Small intestine (tissue), 16 donors: ENCODE measurements around the gene ANAPC13. TPM values are rescaled to one million over a fixed set of nuclear protein-coding genes. Genes with fewer than 3 reads are reported as not detected.

Experiments
- DNase-seq, 2 donors: peaks; one replicate each; pipeline versions ENCODE4 v3.0.0 to v3.0.0-alpha.2; 2013
- FAIRE-seq: peaks from 2 replicates; lab custom pipeline; 2012; peaks lifted over from hg19 to GRCh38; lab: Jason Lieb, UNC
- H3K27ac ChIP-seq, 3 donors: one replicate each; pipeline ENCODE4 v1.5.1; 2013; ENCODE audit warnings: low read length in 2 of 3, mild to moderate bottlenecking in 2 of 3, control low read depth in 1 of 3, inconsistent platforms in 1 of 3, low read depth in 1 of 3, moderate library complexity in 1 of 3
- H3K27me3 ChIP-seq, 3 donors: one replicate each; pipeline ENCODE4 v1.6.1; 2013; ENCODE audit warnings: low read length in 3 of 3, inconsistent platforms in 1 of 3; ENCODE audit not compliant: control insufficient read depth in 3 of 3, insufficient read depth in 3 of 3
- H3K36me3 ChIP-seq, 3 donors: one replicate each; pipeline ENCODE4 v1.6.1; 2013; ENCODE audit warnings: low read length in 3 of 3, inconsistent platforms in 1 of 3, low read depth in 1 of 3, mild to moderate bottlenecking in 1 of 3, moderate library complexity in 1 of 3; ENCODE audit not compliant: control insufficient read depth in 3 of 3, insufficient read depth in 2 of 3
- H3K4me1 ChIP-seq, 3 donors: one replicate each; pipeline ENCODE4 v1.6.1; 2013; ENCODE audit warnings: low read length in 2 of 3, inconsistent platforms in 1 of 3, low read depth in 1 of 3, mild to moderate bottlenecking in 1 of 3, moderate library complexity in 1 of 3; ENCODE audit not compliant: control insufficient read depth in 3 of 3, insufficient read depth in 2 of 3
- H3K4me3 ChIP-seq, 3 donors: one replicate each; pipeline ENCODE4 v1.5.1; 2013; ENCODE audit warnings: low read length in 3 of 3, control low read depth in 1 of 3, inconsistent platforms in 1 of 3, low read depth in 1 of 3, mild to moderate bottlenecking in 1 of 3, moderate library complexity in 1 of 3
- H3K9me3 ChIP-seq, 2 donors: one replicate each; pipeline ENCODE4 v1.6.1; 2013; ENCODE audit warnings: low read depth in 1 of 2, low read length in 1 of 2; ENCODE audit not compliant: control insufficient read depth in 2 of 2, insufficient read depth in 1 of 2
- WGBS, 3 donors: extraction: QIAGEN DNeasy Blood & Tissue Kit; methylation state at CpG; one replicate each; pipeline ENCODE4 v1.1.7; 2013; 5-methylcytosine and 5-hydroxymethylcytosine counted together
- long read RNA-seq, 10 donors: transcript quantifications; one replicate each; lab custom pipeline, GENCODE V29; 2026
- polyA plus RNA-seq, 4 donors: library from polyadenylated mRNA; stranded (reverse) in 3 of 4; unstranded in 1 of 4; fragments of 200-250 nt in 3 of 4; fragments of 120-200 nt in 1 of 4; gene quantifications; one replicate each; pipeline versions ENCODE4 v1.2.1 to v1.2.3, GENCODE V29; 2013
- donor health status: healthy with polysubstance abuse.
- donor health status: control.
- donor health status: control.
- donor health status: Bipolar disorder and iron deficiency.
- donor health status: healthy.

The ANAPC13 gene
- 10 to 100 TPM; 45.6 to 72.7 (median 65.8) TPM for polyA plus RNA-seq
- long read RNA-seq, donor 1, result 0 reads
- long read RNA-seq, donor 2, transcript ANAPC13-201 (3 exons, 1,209 nt), result major isoform, 11 of 19 reads
- long read RNA-seq, donor 2, partial matches to known transcripts, result 0 of 19 reads
- long read RNA-seq, donor 2, other reads (novel, unspliced or antisense), result 0 of 19 reads
- long read RNA-seq, donor 3, transcript ANAPC13-204 (3 exons, 1,840 nt), result minor isoform, 11 of 32 reads
- long read RNA-seq, donor 3, transcript ANAPC13-201 (3 exons, 1,209 nt), result major isoform, 14 of 32 reads
- long read RNA-seq, donor 3, transcript ANAPC13-203 (2 exons, 686 nt), result minor isoform, 6 of 32 reads
- long read RNA-seq, donor 3, partial matches to known transcripts, result 0 of 32 reads
- long read RNA-seq, donor 3, other reads (novel, unspliced or antisense), result 0 of 32 reads
- long read RNA-seq, donor 4, partial matches to known transcripts, result 0 of 1 reads
- long read RNA-seq, donor 4, other reads (novel, unspliced or antisense), result 0 of 1 reads
- long read RNA-seq, donor 5, transcript ANAPC13-201 (3 exons, 1,209 nt), result major isoform, 11 of 22 reads
- long read RNA-seq, donor 5, partial matches to known transcripts, result 8 of 22 reads
- long read RNA-seq, donor 5, other reads (novel, unspliced or antisense), result 0 of 22 reads
- long read RNA-seq, donor 6, transcript ANAPC13-204 (3 exons, 1,840 nt), result major isoform, 15 of 39 reads
- long read RNA-seq, donor 6, transcript ANAPC13-201 (3 exons, 1,209 nt), result major isoform, 15 of 39 reads
- long read RNA-seq, donor 6, transcript ANAPC13-203 (2 exons, 686 nt), result minor isoform, 8 of 39 reads
- long read RNA-seq, donor 6, partial matches to known transcripts, result 0 of 39 reads
- long read RNA-seq, donor 6, other reads (novel, unspliced or antisense), result 0 of 39 reads
- long read RNA-seq, donor 7, result 0 reads
- long read RNA-seq, donor 8, partial matches to known transcripts, result 0 of 6 reads
- long read RNA-seq, donor 8, other reads (novel, unspliced or antisense), result 0 of 6 reads
- long read RNA-seq, donor 9, transcript ANAPC13-201 (3 exons, 1,209 nt), result major isoform, 5 of 12 reads
- long read RNA-seq, donor 9, partial matches to known transcripts, result 0 of 12 reads
- long read RNA-seq, donor 9, other reads (novel, unspliced or antisense), result 0 of 12 reads
- long read RNA-seq, donor 10, transcript ANAPC13-204 (3 exons, 1,840 nt), result minor isoform, 21 of 60 reads
- long read RNA-seq, donor 10, transcript ANAPC13-201 (3 exons, 1,209 nt), result major isoform, 29 of 60 reads
- long read RNA-seq, donor 10, transcript ANAPC13-203 (2 exons, 686 nt), result minor isoform, 10 of 60 reads
- long read RNA-seq, donor 10, partial matches to known transcripts, result 0 of 60 reads
- long read RNA-seq, donor 10, other reads (novel, unspliced or antisense), result 0 of 60 reads

- DNase-seq, result peak; percentile 98 to 99
- FAIRE-seq, result no peak
- peak within 1 kb of the TSS; percentile 52 to 96 (median 91) for H3K4me3 ChIP-seq
- no peaks in the 10 kb centered on the region for H3K27me3 ChIP-seq
- WGBS, 3 donors, result 0% methylated on average over 78 to 81 of the region's 81 CpGs
- H3K9me3 ChIP-seq, result no peaks in the 10 kb centered on the region
- H3K4me1 ChIP-seq, result peaks cover 2 to 10% (median 7%) of the 10 kb centered on the region in 3 donors
- peak within 1 kb of the TSS; percentile 95 to 96 (median 95) for H3K27ac ChIP-seq
- H3K36me3 ChIP-seq, result peaks cover 4 to 10% (median 7%) of the 10 kb centered on the region in 3 donors
Measured at GRCh38 chr3:134485718-134486576, at the start of gene ANAPC13, which contains the start of gene CEP63. ANAPC13 (minus strand) TSS chr3:134485985; CDS start chr3:134482904, 3,081 bp downstream. CEP63 (plus strand) TSS chr3:134486057; CDS start chr3:134495321, 9,264 bp downstream.

- Histone ChIP-seq H3K9me3 (no peaks in the 10 kb centered on the region), H3K4me3 (no peak overlapping the region), H3K4me1 (no peaks in the 10 kb centered on the region), H3K27me3 (no peaks in the 10 kb centered on the region), H3K27ac (no peak overlapping the region), H3K36me3 (peaks cover 0 to 10% (median 10%) of the 10 kb centered on the region in 3 donors)
- no peak for FAIRE-seq
- no peak for DNase-seq
- 90 to 94% (median 93%) methylated on average over 4 of the region's 4 CpGs for whole genome bisulfite sequencing, 3 donors
Measured at GRCh38 chr3:134535186-134535970, 49.6 kb upstream of the ANAPC13 start.

GRCh38 chr3:134533493-134533892, 47.7 kb upstream of the ANAPC13 start:
- Histone ChIP-seq H3K4me3 (no peak overlapping the region), H3K27me3 (no peaks in the 10 kb centered on the region), H3K27ac (no peak overlapping the region), H3K9me3 (no peaks in the 10 kb centered on the region), H3K36me3 (peaks cover 0 to 10% (median 10%) of the 10 kb centered on the region in 3 donors), H3K4me1 (no peaks in the 10 kb centered on the region)
- FAIRE-seq (no peak), DNase-seq (no peak)
- WGBS, 3 donors, result 80 to 96% (median 82%) methylated on average over 1 of the region's 1 CpG

GRCh38 chr3:134527538-134528186, 41.9 kb upstream of the ANAPC13 start:
- peaks cover 0 to 16% of the 10 kb centered on the region in 2 donors for H3K9me3 ChIP-seq
- no peaks in the 10 kb centered on the region for H3K27me3 ChIP-seq
- no peak for FAIRE-seq
- 96 to 98% (median 98%) methylated on average over 7 of the region's 7 CpGs for WGBS, 3 donors
- H3K4me3 ChIP-seq, result no peak overlapping the region
- peaks cover 0 to 3% (median 2%) of the 10 kb centered on the region in 3 donors for H3K36me3 ChIP-seq
- DNase-seq, result no peak
- H3K27ac ChIP-seq, result no peak overlapping the region
- H3K4me1 ChIP-seq, result no peaks in the 10 kb centered on the region

- Histone ChIP-seq H3K9me3 (peaks cover 0 to 18% of the 10 kb centered on the region in 2 donors), H3K27me3 (no peaks in the 10 kb centered on the region), H3K27ac (no peak overlapping the region), H3K4me3 (no peak overlapping the region), H3K36me3 (peaks cover 0 to 3% (median 2%) of the 10 kb centered on the region in 3 donors), H3K4me1 (no peaks in the 10 kb centered on the region)
- FAIRE-seq, result no peak
- DNase-seq, result no peak
- WGBS, 3 donors, result 96 to 100% (median 98%) methylated on average over 4 of the region's 4 CpGs
Measured at GRCh38 chr3:134527037-134527436, 41.3 kb upstream of the ANAPC13 start.

GRCh38 chr3:134526319-134526718, 40.5 kb upstream of the ANAPC13 start:
- Histone ChIP-seq H3K4me3 (no peak overlapping the region), H3K27ac (no peak overlapping the region), H3K36me3 (peaks cover 0 to 3% (median 2%) of the 10 kb centered on the region in 3 donors), H3K9me3 (peaks cover 0 to 18% of the 10 kb centered on the region in 2 donors), H3K4me1 (no peaks in the 10 kb centered on the region), H3K27me3 (no peaks in the 10 kb centered on the region)
- WGBS, 3 donors, result 87 to 93% (median 90%) methylated on average over 1 of the region's 1 CpG
- FAIRE-seq, result no peak
- no peak for DNase-seq
